KBM-7 (cell line): Measurements from ENCODE around the gene EIF4E2.

ENCODE experiments used
- DNase-seq: peaks from one replicate; pipeline ENCODE4 v3.0.0-alpha.2; 2015
- in situ Hi-C: fragments of 300-500 bp; cut with MboI; formaldehyde crosslinking; loops from 2 replicates; pipeline ENCODE4 v1.14.3; 2020; ENCODE audit warnings: low sequenced_read_pairs, low pct_unique_long_range_greater_than_20kb, mixed read lengths

EIF4E2 gene

DNA sequence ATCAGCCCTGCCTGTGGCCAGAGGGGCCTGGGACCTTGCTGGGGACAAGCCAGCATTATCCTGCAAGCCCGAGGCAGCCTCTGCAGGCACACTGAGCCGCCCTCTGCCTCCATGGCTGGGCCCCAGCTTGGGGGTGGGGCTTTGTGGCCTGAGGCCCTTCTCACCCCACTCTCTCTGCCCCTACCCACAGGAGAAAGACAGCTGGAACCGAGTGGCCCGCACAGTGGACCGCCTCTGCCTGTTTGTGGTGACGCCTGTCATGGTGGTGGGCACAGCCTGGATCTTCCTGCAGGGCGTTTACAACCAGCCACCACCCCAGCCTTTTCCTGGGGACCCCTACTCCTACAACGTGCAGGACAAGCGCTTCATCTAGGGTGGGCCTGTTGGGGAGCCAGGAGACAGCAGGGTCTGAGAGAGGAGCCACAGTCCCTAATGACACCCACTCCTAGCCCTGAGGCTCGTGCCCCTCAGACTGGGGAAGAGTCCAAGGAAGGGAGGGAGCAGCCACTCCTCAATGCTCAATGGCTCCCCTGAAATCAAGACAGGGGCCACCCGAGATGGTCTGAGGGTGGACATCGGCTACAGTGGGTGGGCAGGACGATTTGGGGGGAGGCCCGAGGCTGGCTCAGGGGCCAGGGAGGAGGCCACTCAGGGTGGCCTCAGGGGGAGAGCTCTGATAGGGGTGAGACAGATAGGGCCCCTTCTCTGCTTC, 15.4 kb upstream of the EIF4E2 start:
- in situ Hi-C loops: no loop called here
- no peak for DNase-seq

DNA sequence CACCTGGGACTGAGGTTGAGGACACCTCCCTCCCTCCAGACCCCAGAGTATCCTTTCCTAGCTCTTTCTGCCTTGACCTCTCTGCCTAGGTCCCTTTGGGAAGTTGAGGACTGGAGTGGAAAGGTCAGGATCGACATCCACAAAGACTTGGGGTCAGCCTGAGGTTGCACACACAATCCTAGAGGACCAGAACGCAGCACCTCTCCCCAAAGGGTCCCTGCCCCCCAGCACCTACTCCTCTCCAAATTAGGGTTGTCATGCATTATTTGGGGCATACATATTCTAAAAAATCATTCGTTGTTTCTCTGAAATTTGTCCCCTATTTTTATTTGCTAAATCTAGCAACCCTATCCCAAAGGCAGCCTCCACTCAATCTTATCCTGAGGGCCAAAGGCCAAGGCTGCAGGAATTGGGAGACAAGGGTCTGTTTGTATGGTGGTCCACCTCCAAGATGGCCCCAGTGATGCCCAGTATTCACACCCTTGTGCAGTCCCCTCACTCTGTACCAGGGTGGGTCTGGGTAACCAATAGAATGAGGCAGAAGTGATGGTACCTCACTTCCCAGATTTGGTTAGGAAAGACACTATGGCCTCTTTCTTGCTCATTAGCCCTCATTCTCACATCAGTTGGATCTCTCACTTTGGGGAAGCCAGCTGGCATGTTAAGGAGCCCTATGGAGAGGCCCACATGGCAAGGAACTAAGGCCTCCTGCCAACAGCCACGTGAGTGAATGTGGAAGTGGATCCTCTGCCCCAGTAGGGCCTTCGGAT, 14.5 kb upstream of the EIF4E2 start:
- in situ Hi-C loops: no loop called here
- no peak for DNase-seq

DNA sequence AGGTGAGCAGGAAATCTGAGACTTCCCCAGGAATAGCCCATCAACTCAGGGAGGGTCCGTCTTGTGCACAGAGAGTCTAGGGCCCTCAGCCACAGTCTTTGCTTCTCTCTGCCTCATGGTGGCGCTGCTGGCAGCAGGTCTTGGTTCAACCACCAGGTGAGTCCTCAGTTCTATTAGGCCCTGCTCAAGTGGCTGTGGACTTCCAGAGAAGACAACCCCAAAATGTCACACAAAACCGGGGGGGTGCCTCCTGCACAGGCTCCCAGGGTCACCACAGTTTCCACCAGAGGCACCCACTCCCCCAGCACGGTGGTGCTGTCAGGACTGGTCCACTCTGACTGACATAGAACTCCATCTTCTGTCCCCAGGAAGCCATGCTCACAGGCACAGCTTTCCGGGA, 13.4 kb upstream of the EIF4E2 start:
- no peak for DNase-seq
- in situ Hi-C loops: no loop called here

DNA sequence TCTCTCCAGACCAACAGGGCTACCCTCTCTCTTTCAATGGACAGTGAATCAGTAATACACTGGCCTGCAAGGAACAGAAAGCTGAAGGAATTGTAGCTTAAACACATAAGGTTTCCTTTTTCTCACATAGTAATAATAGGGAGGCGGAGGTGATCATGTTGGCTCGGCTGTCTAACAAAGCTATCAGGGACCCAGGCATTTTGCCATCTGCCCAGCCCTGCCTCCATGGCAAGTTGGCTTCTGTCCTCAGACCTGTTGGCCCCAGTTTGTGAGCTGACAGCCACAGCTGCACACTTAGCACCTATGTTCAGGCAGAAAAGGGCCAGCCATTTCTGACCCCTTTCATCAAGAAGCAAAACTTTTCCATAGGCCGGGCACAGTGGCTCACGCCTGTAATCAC, 13.0 kb upstream of the EIF4E2 start:
- in situ Hi-C loops: no loop called here

DNA sequence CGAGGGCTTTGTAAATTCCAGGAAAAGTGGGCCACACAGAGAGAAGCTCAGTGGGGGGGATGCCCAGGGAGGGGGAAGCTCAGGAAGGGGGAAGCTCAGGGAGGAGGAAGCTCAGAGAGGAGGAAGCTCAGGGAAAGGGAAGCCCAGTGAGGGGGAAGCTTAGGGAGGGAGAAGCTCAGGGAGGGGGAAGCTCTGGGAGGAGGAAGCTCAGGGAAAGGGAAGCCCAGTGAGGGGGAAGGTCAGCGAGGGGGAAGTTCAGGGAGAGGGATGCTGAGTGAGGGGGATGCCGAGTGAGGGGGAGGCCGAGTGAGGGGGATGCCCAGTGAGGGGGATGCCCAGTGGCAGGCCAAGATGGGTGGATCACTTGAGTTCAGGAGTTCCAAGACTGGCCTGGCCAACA, 11.8 kb upstream of the EIF4E2 start:
- peak; percentile 42 for DNase-seq
- in situ Hi-C loops: no loop called here

More for the DNA sequence above, 13.0 kb upstream of the EIF4E2 start:
- no peak for DNase-seq

DNA sequence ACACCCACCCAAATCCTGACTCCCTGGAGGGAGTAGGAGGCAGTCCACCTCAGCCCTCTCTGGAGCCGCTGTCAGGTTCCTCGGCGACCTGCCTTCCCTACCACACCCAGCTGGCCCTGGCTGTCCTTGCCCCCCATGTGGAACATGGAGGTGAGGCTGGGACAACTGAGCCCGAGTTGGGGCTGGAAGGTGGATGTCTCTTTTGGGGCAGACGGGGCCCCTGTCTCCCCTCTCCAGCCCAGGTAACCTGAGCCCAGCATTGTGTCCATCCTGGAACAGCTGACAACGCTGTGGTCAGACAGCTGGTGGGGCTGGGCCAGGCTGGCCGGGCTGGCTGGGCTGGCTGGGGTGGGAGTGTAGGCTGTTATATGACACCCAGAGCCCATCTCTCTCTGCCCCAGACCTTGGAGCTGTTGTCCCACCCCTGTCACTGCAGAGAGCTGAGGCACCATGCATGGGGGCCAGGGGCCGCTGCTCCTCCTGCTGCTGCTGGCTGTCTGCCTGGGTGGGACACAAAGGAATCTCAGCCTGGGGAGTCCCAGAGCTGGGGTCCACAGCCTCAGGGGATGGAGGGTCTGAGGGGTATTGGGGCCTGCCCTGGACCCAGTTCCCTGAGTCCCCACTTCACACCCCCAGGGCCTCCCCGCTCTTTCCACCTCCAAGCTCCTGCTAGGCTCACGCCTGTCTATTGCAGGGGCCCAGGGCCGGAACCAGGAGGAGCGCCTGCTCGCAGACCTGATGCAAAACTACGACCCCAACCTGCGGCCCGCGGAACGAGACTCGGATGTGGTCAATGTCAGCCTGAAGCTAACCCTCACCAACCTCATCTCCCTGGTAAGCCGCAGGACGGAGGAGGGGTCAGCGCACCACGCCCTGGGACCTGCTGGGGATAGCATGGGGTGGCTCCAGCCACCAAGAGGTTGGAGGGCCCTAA, 10.9 kb upstream of the EIF4E2 start, which contains the start of gene CHRNG:
Gene CHRNG (plus strand): TSS at position 395 of the 934 bp plus-strand sequence. CDS start 56 bp downstream, at position 451.
- DNase-seq: no peak

DNA sequence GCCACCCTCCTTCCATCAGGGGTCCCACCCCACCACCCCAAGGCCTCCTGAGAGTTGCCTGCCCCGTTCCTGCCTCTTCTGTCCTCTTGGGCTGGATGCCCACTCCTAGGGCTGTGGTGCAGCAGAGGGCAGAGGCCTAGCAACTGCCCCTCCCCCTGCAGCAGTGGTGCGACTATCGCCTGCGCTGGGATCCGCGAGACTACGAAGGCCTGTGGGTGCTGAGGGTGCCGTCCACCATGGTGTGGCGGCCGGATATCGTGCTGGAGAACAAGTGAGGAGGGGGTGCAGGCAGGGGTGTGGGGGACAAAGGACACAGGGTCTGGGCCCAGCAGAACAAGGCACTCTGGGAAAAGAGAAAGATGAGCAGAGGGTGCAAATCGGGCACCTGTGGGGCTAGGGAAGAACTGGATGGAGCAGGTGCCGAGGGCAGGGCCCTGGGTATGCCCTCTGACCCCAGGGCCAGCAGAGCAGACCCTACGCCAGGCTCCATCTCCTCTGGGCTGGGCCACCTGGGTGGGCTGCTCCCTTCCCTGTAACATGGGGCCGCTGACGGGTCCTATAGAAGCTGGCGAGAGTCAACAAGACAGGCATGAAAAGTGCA, 9.9 kb upstream of the EIF4E2 start:
- no peak for DNase-seq
- in situ Hi-C loops: no loop called here

More for the DNA sequence above, 10.9 kb upstream of the EIF4E2 start, which contains the start of gene CHRNG:
- in situ Hi-C loops: no loop called here

DNA sequence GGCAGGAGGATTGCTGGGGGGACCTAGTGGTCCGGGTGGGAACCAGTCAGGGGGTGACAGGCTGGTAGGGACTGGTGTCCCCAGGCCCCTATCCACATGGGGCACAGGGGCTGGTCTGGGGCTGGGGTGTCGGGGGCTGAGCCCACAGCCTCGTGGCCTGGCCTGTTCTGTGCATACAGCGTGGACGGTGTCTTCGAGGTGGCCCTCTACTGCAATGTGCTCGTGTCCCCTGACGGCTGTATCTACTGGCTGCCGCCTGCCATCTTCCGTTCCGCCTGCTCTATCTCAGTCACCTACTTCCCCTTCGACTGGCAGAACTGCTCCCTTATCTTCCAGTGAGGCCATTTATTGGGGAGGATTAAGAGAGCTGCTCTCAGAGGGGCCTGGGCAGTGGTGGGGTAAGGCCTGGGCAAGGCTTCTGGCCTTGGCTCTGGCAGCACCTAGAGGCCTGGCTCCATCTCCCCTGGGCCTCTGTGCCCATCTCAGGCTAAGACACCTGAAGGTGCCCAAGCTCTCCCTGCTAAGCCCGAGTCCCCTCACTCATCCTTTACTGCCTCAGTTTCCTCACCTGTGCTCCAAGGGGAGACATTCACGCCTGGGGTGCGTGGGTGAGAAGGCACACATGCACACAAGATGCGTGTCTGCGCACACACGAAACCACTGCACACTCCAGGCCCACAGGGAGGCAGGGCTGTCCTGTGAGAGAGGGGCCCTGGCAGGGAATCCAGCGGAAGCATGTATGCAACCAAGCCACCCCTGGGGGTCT, 9.1 kb upstream of the EIF4E2 start:
- DNase-seq: peak; percentile 20
- in situ Hi-C loops: no loop called here

DNA sequence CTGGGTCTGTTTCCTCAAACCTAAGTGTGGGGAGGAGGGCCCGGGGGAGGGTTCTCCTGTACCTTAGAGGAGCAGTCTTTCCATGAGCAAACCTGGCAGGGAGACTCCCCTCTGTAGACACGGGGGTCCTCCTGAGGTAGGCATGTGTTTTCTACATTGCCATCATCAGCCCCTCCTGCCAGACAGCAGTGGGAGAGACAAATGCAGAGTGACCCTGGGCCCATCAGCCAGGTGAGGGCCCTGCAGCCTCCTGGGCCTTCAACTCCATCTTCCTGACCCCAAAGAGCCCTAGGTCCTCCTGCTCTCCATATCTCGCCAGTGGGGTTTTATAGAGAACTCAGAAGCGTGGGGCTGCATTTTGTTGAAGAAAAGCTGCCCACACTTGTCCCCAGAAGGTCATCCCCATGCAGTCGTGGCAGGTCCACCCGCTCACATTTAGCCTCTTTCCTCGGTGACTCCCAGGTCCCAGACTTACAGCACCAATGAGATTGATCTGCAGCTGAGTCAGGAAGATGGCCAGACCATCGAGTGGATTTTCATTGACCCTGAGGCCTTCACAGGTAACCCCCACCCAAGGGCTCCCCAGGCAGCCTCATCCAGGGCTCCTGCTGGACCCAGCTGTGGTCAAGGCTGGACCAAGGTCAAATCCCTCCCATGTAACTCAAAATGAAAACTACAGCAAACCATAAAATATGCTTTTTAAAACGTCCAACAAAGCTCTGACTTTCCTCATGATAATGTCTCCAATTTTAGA, 8.4 kb upstream of the EIF4E2 start:
- no peak for DNase-seq
- in situ Hi-C loops: no loop called here

DNA sequence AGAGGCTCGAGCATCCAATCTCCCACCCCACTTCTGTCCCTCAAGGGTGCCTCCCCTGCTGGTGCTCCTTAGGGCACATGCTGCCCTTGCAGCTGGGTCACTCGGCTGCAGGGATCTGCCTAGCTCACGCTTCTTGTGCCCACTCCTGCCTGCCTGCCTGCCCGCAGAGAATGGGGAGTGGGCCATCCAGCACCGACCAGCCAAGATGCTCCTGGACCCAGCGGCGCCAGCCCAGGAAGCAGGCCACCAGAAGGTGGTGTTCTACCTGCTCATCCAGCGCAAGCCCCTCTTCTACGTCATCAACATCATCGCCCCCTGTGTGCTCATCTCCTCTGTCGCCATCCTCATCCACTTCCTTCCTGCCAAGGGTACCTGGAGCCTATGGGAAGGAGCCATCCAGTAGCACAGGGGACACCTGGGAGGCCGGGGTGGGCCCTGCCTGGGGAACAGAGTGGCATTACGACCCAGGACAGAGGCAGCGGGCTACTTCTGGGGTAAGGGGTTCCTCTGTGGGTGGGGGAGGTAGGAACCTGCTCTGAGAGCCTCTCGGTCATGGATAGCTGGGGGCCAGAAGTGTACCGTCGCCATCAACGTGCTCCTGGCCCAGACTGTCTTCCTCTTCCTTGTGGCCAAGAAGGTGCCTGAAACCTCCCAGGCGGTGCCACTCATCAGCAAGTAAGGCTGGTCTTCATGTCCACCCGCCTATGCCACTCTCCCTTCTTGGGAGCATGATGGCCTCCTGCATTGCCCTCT, 7.6 kb upstream of the EIF4E2 start:
- in situ Hi-C loops: no loop called here
- no peak for DNase-seq

DNA sequence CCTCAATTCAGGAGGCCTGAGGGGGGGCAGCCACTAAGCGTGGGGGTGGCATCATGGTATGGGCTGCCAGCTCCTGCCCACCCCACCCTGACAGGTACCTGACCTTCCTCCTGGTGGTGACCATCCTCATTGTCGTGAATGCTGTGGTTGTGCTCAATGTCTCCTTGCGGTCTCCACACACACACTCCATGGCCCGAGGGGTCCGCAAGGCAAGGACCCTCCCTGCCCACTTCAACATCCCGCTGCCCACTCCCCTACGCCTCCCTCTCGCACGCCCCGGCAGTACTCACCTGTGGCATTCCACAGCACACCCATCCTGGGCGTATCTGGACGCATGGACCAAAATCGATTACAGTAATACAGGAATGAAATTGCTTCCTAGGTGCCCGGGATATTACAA, 7.0 kb upstream of the EIF4E2 start:
- DNase-seq: no peak
- in situ Hi-C loops: no loop called here

DNA sequence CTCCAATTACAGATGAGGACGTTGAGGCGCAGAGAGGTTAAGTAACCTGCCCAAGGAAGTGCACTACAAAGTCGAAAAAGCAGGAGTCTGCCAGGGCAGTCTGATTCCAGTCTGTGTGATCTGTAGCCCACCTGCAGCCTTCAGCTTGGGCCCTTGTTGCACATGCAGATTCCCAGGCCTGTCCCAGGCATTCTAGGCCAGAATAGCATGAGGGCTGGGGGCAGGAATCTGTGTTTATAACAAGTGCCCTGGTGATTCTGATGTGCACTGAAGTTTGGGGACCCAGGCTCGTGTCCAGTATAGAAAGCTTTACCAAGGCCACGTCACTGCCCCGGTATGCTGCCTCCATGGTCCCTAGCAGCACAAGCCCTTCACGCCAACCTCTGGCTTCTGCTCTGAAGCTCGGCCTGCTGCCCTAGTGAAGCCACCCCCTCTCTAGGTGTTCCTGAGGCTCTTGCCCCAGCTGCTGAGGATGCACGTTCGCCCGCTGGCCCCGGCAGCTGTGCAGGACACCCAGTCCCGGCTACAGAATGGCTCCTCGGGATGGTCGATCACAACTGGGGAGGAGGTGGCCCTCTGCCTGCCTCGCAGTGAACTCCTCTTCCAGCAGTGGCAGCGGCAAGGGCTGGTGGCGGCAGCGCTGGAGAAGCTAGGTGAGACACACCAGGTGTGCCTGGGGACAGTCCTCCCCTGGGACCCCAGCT, 6.4 kb upstream of the EIF4E2 start:
- in situ Hi-C loops: no loop called here
- no peak for DNase-seq

DNA sequence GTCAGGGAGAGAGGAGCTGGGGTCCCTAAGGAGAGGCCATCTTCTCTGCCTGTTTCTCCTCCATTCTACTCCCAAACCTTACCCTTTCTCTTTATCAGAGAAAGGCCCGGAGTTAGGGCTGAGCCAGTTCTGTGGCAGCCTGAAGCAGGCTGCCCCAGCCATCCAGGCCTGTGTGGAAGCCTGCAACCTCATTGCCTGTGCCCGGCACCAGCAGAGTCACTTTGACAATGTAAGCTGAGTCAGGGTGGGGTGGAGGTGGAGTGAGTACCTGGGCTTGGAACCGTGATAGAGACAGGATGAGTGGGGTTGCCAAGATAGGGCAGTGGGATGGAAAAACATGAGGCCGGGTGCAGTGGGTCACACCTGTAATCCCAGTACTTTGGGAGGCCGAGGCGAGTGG, 5.8 kb upstream of the EIF4E2 start:
- in situ Hi-C loops: no loop called here

DNA sequence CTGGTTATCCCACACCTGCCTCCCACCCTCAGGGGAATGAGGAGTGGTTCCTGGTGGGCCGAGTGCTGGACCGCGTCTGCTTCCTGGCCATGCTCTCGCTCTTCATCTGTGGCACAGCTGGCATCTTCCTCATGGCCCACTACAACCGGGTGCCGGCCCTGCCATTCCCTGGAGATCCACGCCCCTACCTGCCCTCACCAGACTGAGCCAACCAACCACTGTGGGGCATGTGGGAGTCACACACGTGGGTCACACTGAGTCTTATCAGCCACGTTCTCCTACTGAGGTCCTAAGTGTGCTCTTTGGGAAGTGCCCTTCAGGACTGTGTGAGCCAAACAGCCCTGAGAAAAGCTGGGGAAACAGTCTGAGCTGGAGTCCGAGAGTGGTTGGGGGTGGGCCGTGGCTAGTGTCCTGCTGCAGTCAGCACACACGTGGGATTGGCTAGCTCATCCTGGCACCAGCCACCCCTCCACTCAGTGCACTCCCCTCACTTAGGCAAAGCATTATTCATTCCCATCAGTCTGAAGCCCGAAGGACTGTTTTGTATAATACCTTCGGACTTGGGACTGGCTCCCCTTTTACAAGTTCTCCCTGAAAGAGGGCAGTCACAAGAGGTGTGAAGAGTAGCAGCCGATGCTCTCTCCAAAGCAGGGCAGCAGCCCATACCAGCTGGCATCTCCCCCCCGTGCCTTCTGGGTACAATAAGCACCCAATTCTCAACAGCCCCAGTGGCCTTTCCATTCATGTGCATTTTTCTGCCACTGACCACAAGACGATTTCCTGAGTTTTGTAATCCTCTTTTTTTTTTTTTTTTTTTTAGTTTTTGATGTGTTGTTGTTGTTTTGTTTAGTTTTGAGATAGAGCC, 4.7 kb upstream of the EIF4E2 start:
- DNase-seq: no peak
- in situ Hi-C loops: no loop called here

More for the DNA sequence above, 5.8 kb upstream of the EIF4E2 start:
- DNase-seq: no peak

DNA sequence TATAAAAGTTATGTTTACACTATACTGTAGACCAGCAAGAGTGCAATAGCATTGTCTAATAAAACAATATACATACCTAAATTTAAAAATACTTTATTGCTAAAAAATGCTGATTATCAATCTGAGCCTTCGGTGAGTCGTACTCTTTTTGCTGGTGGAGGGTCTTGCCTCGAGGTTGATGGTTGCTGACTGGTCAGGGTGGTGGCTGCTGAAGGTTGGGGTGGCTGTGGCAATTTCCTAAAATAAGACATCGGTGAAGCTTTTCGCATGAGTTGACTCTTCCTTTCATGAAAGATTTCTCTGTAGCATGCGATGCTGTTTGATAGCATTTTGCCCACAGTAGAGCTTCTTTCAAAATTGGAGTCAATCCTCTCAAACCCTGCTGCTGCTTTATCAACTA, 2.5 kb upstream of the EIF4E2 start:
- in situ Hi-C loops: no loop called here
- DNase-seq: no peak
